ENCODE results near the gene ZC3H8.

DNA sequence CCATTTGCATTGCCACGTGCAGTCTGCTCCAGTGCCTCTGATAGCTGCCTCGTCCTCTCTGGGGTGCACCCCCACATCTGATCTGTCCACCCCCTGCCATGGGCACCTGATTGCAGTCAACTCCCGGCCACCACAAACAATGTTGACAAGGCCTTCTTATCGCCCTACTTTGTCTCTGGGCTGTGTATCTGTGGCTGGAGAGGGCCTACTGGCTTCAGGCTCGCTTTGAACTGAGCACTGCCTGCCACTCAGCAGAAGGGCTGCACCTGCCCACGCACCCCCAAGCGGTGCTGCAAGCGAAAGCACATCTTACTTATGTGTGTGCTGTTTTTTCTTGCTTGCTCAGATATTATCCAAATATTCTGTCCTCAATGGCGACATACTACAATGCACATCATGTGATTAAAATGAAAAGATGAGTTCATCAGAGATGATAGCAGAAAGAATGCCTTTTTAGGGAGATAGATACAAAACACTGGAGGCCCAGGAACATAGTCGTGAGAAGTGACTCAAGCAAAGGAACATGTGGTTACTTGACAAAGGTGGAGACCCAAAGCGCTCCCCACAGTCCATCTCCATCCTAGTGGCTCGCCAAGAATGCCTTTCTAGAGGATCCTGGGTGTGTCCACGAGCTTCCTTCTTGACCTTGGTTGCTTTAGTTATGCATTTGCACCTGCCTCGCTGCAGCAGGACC, 87.9 kb downstream of the ZC3H8 start:
- TF ChIP-seq EZH2 (IDR thresholded peaks at IDR 0.05; ENCODE audit: insufficient read depth, poor library complexity, severe bottlenecking) (no peak), EZH2phosphoT487 (IDR thresholded peaks at IDR 0.05; ENCODE audit: insufficient read depth, low read depth) (no peak)
